Non-pigmented ciliary epithelial cell (primary cell): Measurements from ENCODE around the gene PLIN3.
A peak's percentile ranks its signal among the peaks of the same experiment; 100 is the strongest.
"Not testable (repeated sequence)": the region's sequence is repeated elsewhere in the genome, so short reads cannot be mapped to it uniquely, and the experiment has no call there.

Experiments used
- DNase-seq: peaks from one replicate; pipeline ENCODE4 v3.0.0-alpha.2; 2010; ENCODE audit warnings: low read depth

PLIN3 gene

GRCh38 chr19:4889034-4889815 lies 21.8 kb upstream of the PLIN3 start:
- DNase-seq: no peak

- not testable (repeated sequence) for DNase-seq
Measured at GRCh38 chr19:4887803-4888202, 20.3 kb upstream of the PLIN3 start.

GRCh38 chr19:4884993-4885392 lies 17.5 kb upstream of the PLIN3 start:
- DNase-seq: not testable (repeated sequence)

- DNase-seq: not testable (repeated sequence)
Measured at GRCh38 chr19:4882874-4883273, 15.4 kb upstream of the PLIN3 start.

GRCh38 chr19:4879041-4879440 lies 11.6 kb upstream of the PLIN3 start:
- no peak for DNase-seq

GRCh38 chr19:4878491-4878968 lies 11.1 kb upstream of the PLIN3 start:
- DNase-seq: no peak

GRCh38 chr19:4877753-4878490 lies 10.5 kb upstream of the PLIN3 start:
- no peak for DNase-seq

- no peak for DNase-seq
Measured at GRCh38 chr19:4873930-4874329, 6.5 kb upstream of the PLIN3 start.

GRCh38 chr19:4871711-4872110 lies 4.2 kb upstream of the PLIN3 start:
- no peak for DNase-seq

GRCh38 chr19:4870025-4870700 lies 2.7 kb upstream of the PLIN3 start:
- DNase-seq: peak; percentile 73

- no peak for DNase-seq
Measured at GRCh38 chr19:4868286-4868834, 893 bp upstream of the PLIN3 start.

- no peak for DNase-seq
Measured at GRCh38 chr19:4866595-4867424, 657 bp downstream of the PLIN3 start.

- DNase-seq: no peak
Measured at GRCh38 chr19:4861147-4861546, 6.3 kb downstream of the PLIN3 start.

GRCh38 chr19:4859697-4860096 lies 7.8 kb downstream of the PLIN3 start:
- DNase-seq: no peak

GRCh38 chr19:4856468-4856867 lies 11.0 kb downstream of the PLIN3 start:
- not testable (repeated sequence) for DNase-seq

- DNase-seq: not testable (repeated sequence)
Measured at GRCh38 chr19:4853506-4853905, 14.0 kb downstream of the PLIN3 start.

GRCh38 chr19:4852484-4852883 lies 15.0 kb downstream of the PLIN3 start:
- no peak for DNase-seq

- no peak for DNase-seq
Measured at GRCh38 chr19:4851551-4852290, 15.7 kb downstream of the PLIN3 start.

GRCh38 chr19:4849019-4849418 lies 18.4 kb downstream of the PLIN3 start:
- no peak for DNase-seq

- no peak for DNase-seq
Measured at GRCh38 chr19:4847190-4847973, 20.1 kb downstream of the PLIN3 start.
